GM12878 (cell line): ENCODE measurements around the gene SHROOM3. TPM values are rescaled to one million over a fixed set of nuclear protein-coding genes. Genes with fewer than 3 reads are reported as not detected.

Source experiments
- ATAC-seq: fragments of 200-7000 bp; cut with Tn5 transposase; 3 replicates; pipeline ENCODE4 v1.9.1; 2020; ENCODE audit warnings: mild to moderate bottlenecking, moderate library complexity
- BruUV-seq: library from RNA; stranded (reverse); fragments of 400-500 nt; replicated peaks from 2 replicates; lab custom pipeline; 2021; lab: Mats Ljungman, UMichigan
- CTCF ChIA-PET: fragments of 300-600 bp; sonication (Branson Sonifier 250); formaldehyde crosslinking; extraction: SDS; loops from one replicate; lab custom pipeline; 2021; ENCODE audit warnings: inconsistent platforms; lab: Yijun Ruan, JAX
- POLR2A ChIA-PET: fragments of 350-600 bp; formaldehyde crosslinking; extraction: SDS; loops from one replicate; lab custom pipeline; 2021; ENCODE audit warnings: inconsistent platforms; lab: Charles Lee
- RAD21 ChIA-PET: fragments of 300-600 bp; sonication (Branson Sonifier 250); formaldehyde crosslinking; loops from one replicate; lab custom pipeline; 2023; ENCODE audit warnings: antibody characterized with exemption; ENCODE audit not compliant: unreplicated experiment; lab: Charles Lee
- SMC1A ChIA-PET: fragments of 300-600 bp; sonication (Branson Sonifier 250); formaldehyde crosslinking; loops from one replicate; lab custom pipeline; 2023; ENCODE audit not compliant: unreplicated experiment, uncharacterized antibody; lab: Charles Lee
- DNase-seq: peaks from one replicate; pipeline ENCODE4 v3.0.0-alpha.2; 2011; ENCODE audit warnings: low read depth, low spot score
- FAIRE-seq: peaks from 3 replicates; lab custom pipeline; 2011; peaks lifted over from hg19 to GRCh38; lab: Jason Lieb, UNC
- H2AFZ ChIP-seq: 2 replicates; pipeline ENCODE4 v1.6.0; 2011; ENCODE audit warnings: low read depth, low read length, control low read depth; ENCODE audit not compliant: control insufficient read depth
- H3K27ac ChIP-seq: 2 replicates; pipeline ENCODE4 v1.5.1; 2011; ENCODE audit warnings: control low read depth; ENCODE audit not compliant: control insufficient read depth, insufficient read depth
- H3K27me3 ChIP-seq, 2 experiments: replicated peaks in 1 of 2; 2 replicates each; pipeline versions ENCODE4 v1.6.0 to v1.6.1; 2011; ENCODE audit warnings: low read length in 1 of 2; ENCODE audit not compliant: control insufficient read depth in 2 of 2, insufficient read depth in 2 of 2
- H3K36me3 ChIP-seq, 2 experiments: 2 replicates each; pipeline ENCODE4 v1.5.1; 2011; ENCODE audit warnings: low read length in 1 of 2; ENCODE audit not compliant: control insufficient read depth in 2 of 2, insufficient read depth in 2 of 2
- H3K4me1 ChIP-seq: 2 replicates; pipeline ENCODE4 v1.6.1; 2011; ENCODE audit warnings: mild to moderate bottlenecking, low read length, moderate library complexity, mixed read lengths; ENCODE audit not compliant: control insufficient read depth, insufficient read depth
- H3K4me2 ChIP-seq: 2 replicates; pipeline ENCODE4 v1.6.0; 2011; ENCODE audit warnings: control low read depth; ENCODE audit not compliant: control insufficient read depth, insufficient read depth
- H3K4me3 ChIP-seq: fragments of 200-600 bp; sonication (generic); 2 replicates; pipeline ENCODE4 v1.5.1; 2016
- H3K79me2 ChIP-seq: 2 replicates; pipeline ENCODE4 v1.6.0; 2011; ENCODE audit warnings: low read length; ENCODE audit not compliant: control insufficient read depth, insufficient read depth
- H3K9ac ChIP-seq: 2 replicates; pipeline ENCODE4 v1.8.0; 2011; ENCODE audit warnings: low read length, control low read depth, mixed read lengths; ENCODE audit not compliant: control insufficient read depth, insufficient read depth
- H3K9me3 ChIP-seq: replicated peaks from 3 replicates; pipeline ENCODE4 v1.5.1; 2011; ENCODE audit warnings: mild to moderate bottlenecking, low read length; ENCODE audit not compliant: control insufficient read depth, insufficient read depth
- H4K20me1 ChIP-seq: 2 replicates; pipeline ENCODE4 v1.6.0; 2011; ENCODE audit not compliant: control insufficient read depth, insufficient read depth
- SIX5 ChIP-seq: IDR thresholded peaks from 2 replicates; pipeline ENCODE4 v1.6.1; 2011; ENCODE audit warnings: mild to moderate bottlenecking, low read depth, low read length, moderate library complexity; ENCODE audit not compliant: severe bottlenecking
- SPI1 ChIP-seq: IDR thresholded peaks from 2 replicates; pipeline ENCODE4 v1.6.1; 2011; ENCODE audit warnings: low read depth, mild to moderate bottlenecking, low read length, moderate library complexity, borderline replicate concordance; ENCODE audit not compliant: insufficient read depth
- WRNIP1 ChIP-seq: IDR thresholded peaks from 2 replicates; pipeline ENCODE4 v1.6.1; 2011; ENCODE audit warnings: low read depth, low read length, improper control_type of control experiment, borderline replicate concordance
- WGBS: methylation state at CpG from one replicate; pipeline ENCODE4 v1.1.6; 2016; ENCODE audit warnings: low lambda C conversion rate; ENCODE audit not compliant: insufficient replicate concordance, insufficient coverage; ENCODE audit errors: missing lambda C conversion rate; 5-methylcytosine and 5-hydroxymethylcytosine counted together
- in situ Hi-C: fragments of 300-500 bp; cut with MboI; formaldehyde crosslinking; loops from 9 replicates; pipeline ENCODE4 v1.14.3; 2018; ENCODE audit warnings: mixed read lengths
- intact Hi-C: fragments of 100-400 bp; cut with micrococcal nuclease; formaldehyde crosslinking; loops from one replicate; pipeline ENCODE4 v1.14.2; 2022; ENCODE audit not compliant: unreplicated experiment
- polyA plus RNA-seq, 11 experiments: library from polyadenylated mRNA; depleted of rRNA in 4 of 11; unstranded in 6 of 11; stranded (reverse) in 5 of 11; fragments of >200 nt; fragmentation: Nextera tagmentation in 4 of 11; fragmentation: Illumina TruSeq in 1 of 11; extraction: Ambion mirVana in 4 of 11; extraction: Trizol in 1 of 11; gene quantifications; 1 replicate in 1 of 11; 2 replicates in 10 of 11; pipeline versions ENCODE4 v1.2.1 to v1.2.3, GENCODE V29; 2011 to 2016; ENCODE audit warnings: inconsistent platforms in 2 of 11, missing spikeins in 2 of 11, low read depth in 1 of 11
- total RNA-seq, 4 experiments: library from RNA; depleted of rRNA in 3 of 4; stranded (reverse); fragments of >200 nt in 3 of 4; fragmentation: Illumina TruSeq in 1 of 4; extraction: Trizol in 1 of 4; gene quantifications; 2 replicates each; pipeline versions ENCODE4 v1.2.1 to v1.2.3, GENCODE V29; 2013 to 2021
- TF ChIP-seq, protein P1 (sequence below): fragments of 450-650 bp; IDR thresholded peaks from 2 replicates; pipeline ENCODE4 v1.6.1; 2016; ENCODE audit warnings: mild to moderate bottlenecking
- TF ChIP-seq, protein P2 (sequence below): fragments of 450-650 bp; IDR thresholded peaks from 2 replicates; pipeline ENCODE4 v1.6.1; 2017; ENCODE audit warnings: mild to moderate bottlenecking, moderate library complexity

Gene SHROOM3
- total and polyA plus RNA-seq, 10 of the 15 experiments (the other 5 are each of a cell fraction or from before 2014, with no cell fraction given), result under 0.01 to 0.29 (median 0.08) TPM; not detected in 1

DNA sequence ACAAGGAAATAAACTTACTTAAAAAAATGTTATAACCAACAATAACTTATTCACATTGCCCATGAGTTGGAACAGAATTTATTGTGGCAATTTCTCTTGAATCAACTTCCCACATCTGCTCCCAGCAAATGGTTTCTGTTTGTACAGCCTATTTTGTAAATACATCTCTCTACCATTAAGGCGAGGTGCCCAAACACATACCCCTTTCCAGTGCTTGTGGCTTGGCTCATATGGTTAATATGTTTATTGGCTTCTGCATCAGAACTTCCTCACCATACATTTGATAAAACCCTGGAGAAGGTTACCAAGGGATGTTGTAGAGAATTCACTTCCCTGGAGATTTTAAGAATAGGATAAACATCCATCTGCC is 255.9 kb downstream of the SHROOM3 start:
- intact Hi-C loops (no loop called here), in situ Hi-C loops (no loop called here)
- Histone ChIP-seq H2AFZ (no peak overlapping the region), H3K79me2 (no peaks in the 10 kb centered on the region), H3K9ac (no peak overlapping the region), H3K27me3 (peaks cover 2 to 26% of the 10 kb centered on the region in 2 experiments; a peak in 3 of 4 replicates), H3K4me2 (no peak overlapping the region), H3K27ac (no peak overlapping the region), H3K9me3 (no peaks in the 10 kb centered on the region), H3K4me3 (no peak overlapping the region), H4K20me1 (no peaks in the 10 kb centered on the region), H3K36me3 (no peaks in the 10 kb centered on the region), H3K4me1 (0 out of 2 replicates have a peak, but pooled peaks cover 3% of the 10 kb centered on the region)
- no TSS peak for BruUV-seq
- DNase-seq (no peak), FAIRE-seq (no peak), ATAC-seq (no peak)
- 0% methylated on average over 1 of the region's 1 CpG for WGBS
- CTCF ChIA-PET, result interaction anchor here (0.8 kb wide), 1 partner anchor 82 kb away, joined by 3 read pairs; no protein-coding TSS in a partner anchor
- RAD21 ChIA-PET, result no interaction called here
- POLR2A ChIA-PET, result no interaction called here
- TF ChIP-seq SPI1 (no peak), WRNIP1 (no peak), SIX5 (no peak)
- TF ChIP-seq, protein P1, sequence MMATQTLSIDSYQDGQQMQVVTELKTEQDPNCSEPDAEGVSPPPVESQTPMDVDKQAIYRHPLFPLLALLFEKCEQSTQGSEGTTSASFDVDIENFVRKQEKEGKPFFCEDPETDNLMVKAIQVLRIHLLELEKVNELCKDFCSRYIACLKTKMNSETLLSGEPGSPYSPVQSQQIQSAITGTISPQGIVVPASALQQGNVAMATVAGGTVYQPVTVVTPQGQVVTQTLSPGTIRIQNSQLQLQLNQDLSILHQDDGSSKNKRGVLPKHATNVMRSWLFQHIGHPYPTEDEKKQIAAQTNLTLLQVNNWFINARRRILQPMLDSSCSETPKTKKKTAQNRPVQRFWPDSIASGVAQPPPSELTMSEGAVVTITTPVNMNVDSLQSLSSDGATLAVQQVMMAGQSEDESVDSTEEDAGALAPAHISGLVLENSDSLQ, result no peak
- SMC1A ChIA-PET, result no interaction called here

DNA sequence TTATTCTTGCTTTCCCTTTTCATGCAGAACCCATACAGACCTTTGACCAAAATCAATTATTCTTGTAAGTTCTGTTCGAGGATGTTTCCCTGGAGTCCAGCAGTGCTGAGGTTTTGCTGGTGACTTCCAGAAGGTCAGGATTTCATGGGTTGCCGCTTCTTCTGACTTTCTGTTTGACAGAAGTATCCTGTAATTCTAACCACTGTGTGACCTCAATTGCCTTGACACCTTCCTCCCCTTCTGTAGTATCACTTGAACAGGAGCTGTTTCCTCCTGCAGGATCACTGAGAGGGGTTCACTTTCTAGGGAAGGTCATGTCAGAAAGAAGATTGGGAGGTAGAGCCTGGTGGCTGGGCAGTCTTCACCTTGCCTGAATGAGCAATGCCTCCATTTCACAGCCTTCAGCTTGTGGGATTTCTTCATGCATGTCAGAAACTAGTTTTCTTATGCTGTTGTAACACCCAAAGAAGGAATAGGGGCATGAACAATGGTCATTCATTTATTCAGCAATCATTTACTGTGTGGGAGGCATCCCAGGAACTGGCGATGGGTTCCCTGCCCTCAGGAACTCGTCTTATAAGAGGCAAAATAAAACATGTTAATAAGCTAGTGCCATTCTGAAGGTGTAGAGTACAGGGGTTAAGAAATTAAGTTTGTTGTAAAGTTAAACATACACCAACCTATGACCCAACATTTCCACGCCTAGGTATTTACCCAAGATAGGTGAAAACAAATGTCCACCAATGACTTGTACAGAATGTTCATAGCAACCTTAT is 257.0 kb downstream of the SHROOM3 start:
- CTCF ChIA-PET, result interaction anchor here (0.6 kb wide), 1 partner anchor 8 kb away, joined by 3 read pairs; no protein-coding TSS in a partner anchor
- peaks cover 2 to 23% of the 10 kb centered on the region in 2 experiments; a peak in 3 of 4 replicates for H3K27me3 ChIP-seq

More for the DNA sequence above, 257.0 kb downstream of the SHROOM3 start:
- no peak overlapping the region for H3K27ac ChIP-seq
- in situ Hi-C loops (no loop called here), intact Hi-C loops (no loop called here)
- H3K4me2 ChIP-seq, result no peak overlapping the region
- H3K79me2 ChIP-seq, result no peaks in the 10 kb centered on the region
- 35% methylated on average over 5 of the region's 5 CpGs for WGBS
- TF ChIP-seq, protein P1, result no peak
- TF ChIP-seq, protein P2, sequence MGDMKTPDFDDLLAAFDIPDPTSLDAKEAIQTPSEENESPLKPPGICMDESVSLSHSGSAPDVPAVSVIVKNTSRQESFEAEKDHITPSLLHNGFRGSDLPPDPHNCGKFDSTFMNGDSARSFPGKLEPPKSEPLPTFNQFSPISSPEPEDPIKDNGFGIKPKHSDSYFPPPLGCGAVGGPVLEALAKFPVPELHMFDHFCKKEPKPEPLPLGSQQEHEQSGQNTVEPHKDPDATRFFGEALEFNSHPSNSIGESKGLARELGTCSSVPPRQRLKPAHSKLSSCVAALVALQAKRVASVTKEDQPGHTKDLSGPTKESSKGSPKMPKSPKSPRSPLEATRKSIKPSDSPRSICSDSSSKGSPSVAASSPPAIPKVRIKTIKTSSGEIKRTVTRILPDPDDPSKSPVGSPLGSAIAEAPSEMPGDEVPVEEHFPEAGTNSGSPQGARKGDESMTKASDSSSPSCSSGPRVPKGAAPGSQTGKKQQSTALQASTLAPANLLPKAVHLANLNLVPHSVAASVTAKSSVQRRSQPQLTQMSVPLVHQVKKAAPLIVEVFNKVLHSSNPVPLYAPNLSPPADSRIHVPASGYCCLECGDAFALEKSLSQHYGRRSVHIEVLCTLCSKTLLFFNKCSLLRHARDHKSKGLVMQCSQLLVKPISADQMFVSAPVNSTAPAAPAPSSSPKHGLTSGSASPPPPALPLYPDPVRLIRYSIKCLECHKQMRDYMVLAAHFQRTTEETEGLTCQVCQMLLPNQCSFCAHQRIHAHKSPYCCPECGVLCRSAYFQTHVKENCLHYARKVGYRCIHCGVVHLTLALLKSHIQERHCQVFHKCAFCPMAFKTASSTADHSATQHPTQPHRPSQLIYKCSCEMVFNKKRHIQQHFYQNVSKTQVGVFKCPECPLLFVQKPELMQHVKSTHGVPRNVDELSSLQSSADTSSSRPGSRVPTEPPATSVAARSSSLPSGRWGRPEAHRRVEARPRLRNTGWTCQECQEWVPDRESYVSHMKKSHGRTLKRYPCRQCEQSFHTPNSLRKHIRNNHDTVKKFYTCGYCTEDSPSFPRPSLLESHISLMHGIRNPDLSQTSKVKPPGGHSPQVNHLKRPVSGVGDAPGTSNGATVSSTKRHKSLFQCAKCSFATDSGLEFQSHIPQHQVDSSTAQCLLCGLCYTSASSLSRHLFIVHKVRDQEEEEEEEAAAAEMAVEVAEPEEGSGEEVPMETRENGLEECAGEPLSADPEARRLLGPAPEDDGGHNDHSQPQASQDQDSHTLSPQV, result no peak
- no peak overlapping the region for H3K4me3 ChIP-seq
- BruUV-seq, result no TSS peak
- H3K9ac ChIP-seq, result no peak overlapping the region
- SMC1A ChIA-PET, result no interaction called here
- H3K36me3 ChIP-seq, result no peaks in the 10 kb centered on the region
- RAD21 ChIA-PET, result no interaction called here
- FAIRE-seq, result no peak
- POLR2A ChIA-PET, result no interaction called here
- ATAC-seq, result no peak
- peaks cover 10% of the 10 kb centered on the region for H3K4me1 ChIP-seq
- no peaks in the 10 kb centered on the region for H4K20me1 ChIP-seq
- no peak for DNase-seq
- no peaks in the 10 kb centered on the region for H3K9me3 ChIP-seq
- H2AFZ ChIP-seq, result no peak overlapping the region
